H1 (cell line): ENCODE data around the gene ATP6AP1. TPM values are rescaled to one million over a fixed set of nuclear protein-coding genes. Genes with fewer than 3 reads are reported as not detected.

ENCODE experiments used
- CTCF ChIA-PET: fragments of 300-600 bp; sonication (Branson Sonifier 250); formaldehyde crosslinking; loops from one replicate; lab custom pipeline; 2021; ENCODE audit not compliant: partially characterized antibody; lab: Charles Lee
- POLR2A ChIA-PET: fragments of 300-600 bp; sonication (Branson Sonifier 250); formaldehyde crosslinking; loops from one replicate; lab custom pipeline; 2021; ENCODE audit warnings: inconsistent platforms; ENCODE audit not compliant: partially characterized antibody; lab: Charles Lee
- DNase-seq, 2 experiments: peaks; one replicate each; pipeline versions ENCODE4 v3.0.0 to v3.0.0-alpha.2; 2010 to 2022; ENCODE audit warnings: low spot score in 2 of 2, low read depth in 1 of 2, mixed read lengths in 1 of 2
- FAIRE-seq: peaks from 2 replicates; lab custom pipeline; 2011; peaks lifted over from hg19 to GRCh38; lab: Jason Lieb, UNC
- H2AFZ ChIP-seq: 2 replicates; pipeline ENCODE4 v1.8.1; 2012; ENCODE audit warnings: low read length, inconsistent platforms
- H2AK5ac ChIP-seq: 2 replicates; pipeline ENCODE4 v1.6.1; 2013; ENCODE audit warnings: low read depth, low read length
- H2BK120ac ChIP-seq: replicated peaks from 2 replicates; pipeline ENCODE3; 2013; ENCODE audit warnings: low read depth, low read length, inconsistent platforms
- H2BK12ac ChIP-seq: 2 replicates; pipeline ENCODE4 v1.6.1; 2013; ENCODE audit warnings: low read depth, low read length
- H2BK15ac ChIP-seq: 2 replicates; pipeline ENCODE4 v1.6.1; 2013; ENCODE audit warnings: low read length
- H2BK20ac ChIP-seq: 2 replicates; pipeline ENCODE4 v1.6.1; 2013; ENCODE audit warnings: low read length
- H2BK5ac ChIP-seq: 2 replicates; pipeline ENCODE4 v1.6.1; 2013; ENCODE audit warnings: low read depth, low read length
- H3K14ac ChIP-seq: 2 replicates; pipeline ENCODE4 v1.6.1; 2013; ENCODE audit warnings: inconsistent platforms; ENCODE audit not compliant: insufficient read length
- H3K18ac ChIP-seq: 2 replicates; pipeline ENCODE4 v1.6.1; 2013; ENCODE audit warnings: low read length; ENCODE audit errors: extremely low read depth
- H3K23ac ChIP-seq: 2 replicates; pipeline ENCODE4 v1.6.1; 2013; ENCODE audit warnings: inconsistent platforms; ENCODE audit not compliant: insufficient read length
- H3K23me2 ChIP-seq: 2 replicates; pipeline ENCODE4 v1.6.1; 2013; ENCODE audit warnings: low read depth, low read length
- H3K27ac ChIP-seq: 2 replicates; pipeline ENCODE4 v1.6.1; 2011; ENCODE audit warnings: low read depth, low read length, inconsistent platforms
- H3K27me3 ChIP-seq, 4 experiments: replicated peaks in 1 of 4; 1 replicate in 1 of 4; 2 replicates in 3 of 4; pipeline versions ENCODE4 v1.6.1 to v1.8.1; 2011 to 2013; ENCODE audit warnings: low read length in 3 of 4, mild to moderate bottlenecking in 3 of 4, inconsistent platforms in 2 of 4, mixed read lengths in 2 of 4, moderate library complexity in 1 of 4; ENCODE audit not compliant: control insufficient read depth in 3 of 4, insufficient read depth in 3 of 4; ENCODE audit errors: extremely low read depth in 1 of 4
- H3K36me3 ChIP-seq, 4 experiments: 2 replicates each; pipeline versions ENCODE4 v1.6.1 to v1.8.1; 2011 to 2013; ENCODE audit warnings: mild to moderate bottlenecking in 4 of 4, low read length in 3 of 4, moderate library complexity in 2 of 4, control low read depth in 1 of 4, inconsistent platforms in 1 of 4; ENCODE audit not compliant: insufficient read depth in 4 of 4, control insufficient read depth in 2 of 4
- H3K4ac ChIP-seq: replicated peaks from 2 replicates; pipeline ENCODE3; 2013; ENCODE audit warnings: low read length, low read depth, mixed read lengths, inconsistent platforms; ENCODE audit not compliant: insufficient read length
- H3K4me1 ChIP-seq, 4 experiments: replicated peaks in 1 of 4; 1 replicate in 1 of 4; 2 replicates in 3 of 4; pipeline versions ENCODE4 v1.6.1 to v1.8.1; 2011 to 2013; ENCODE audit warnings: low read length in 3 of 4, inconsistent platforms in 2 of 4, mixed read lengths in 1 of 4; ENCODE audit not compliant: insufficient read depth in 4 of 4, control insufficient read depth in 3 of 4
- H3K4me2 ChIP-seq, 2 experiments: 2 replicates each; pipeline versions ENCODE4 v1.6.1 to v1.8.1; 2011 to 2013; ENCODE audit warnings: low read depth in 2 of 2, low read length in 2 of 2, control low read depth in 1 of 2, inconsistent platforms in 1 of 2, mild to moderate bottlenecking in 1 of 2; ENCODE audit not compliant: insufficient read depth in 1 of 2
- H3K4me3 ChIP-seq, 4 experiments: fragments of 200-600, 300-600 bp in 1 of 4; sonication (generic), shearing (Covaris generic), sonication (Bioruptor Twin) in 1 of 4; 2 replicates each; pipeline versions ENCODE4 v1.5.1 to v1.8.1; 2011 to 2016; ENCODE audit warnings: low read length in 4 of 4, low read depth in 3 of 4, control low read depth in 2 of 4, inconsistent platforms in 2 of 4, mild to moderate bottlenecking in 2 of 4, mixed read lengths in 1 of 4, moderate library complexity in 1 of 4; ENCODE audit not compliant: insufficient read depth in 2 of 4; ENCODE audit errors: extremely low read depth in 1 of 4
- H3K56ac ChIP-seq: replicated peaks from 2 replicates; pipeline ENCODE3; 2013; ENCODE audit warnings: low read depth, mild to moderate bottlenecking, mixed read lengths, low read length, inconsistent platforms; ENCODE audit not compliant: insufficient read length
- H3K79me1 ChIP-seq: 2 replicates; pipeline ENCODE4 v1.6.1; 2013; ENCODE audit warnings: low read depth, low read length, control low read depth
- H3K79me2 ChIP-seq, 2 experiments: 2 replicates each; pipeline versions ENCODE4 v1.6.1 to v1.8.1; 2012 to 2013; ENCODE audit warnings: low read length in 2 of 2, mild to moderate bottlenecking in 2 of 2, inconsistent platforms in 1 of 2; ENCODE audit not compliant: insufficient read depth in 2 of 2, control insufficient read depth in 1 of 2
- H3K9ac ChIP-seq, 4 experiments: replicated peaks in 1 of 4; 1 replicate in 1 of 4; 2 replicates in 3 of 4; pipeline versions ENCODE4 v1.6.1 to v1.8.1; 2011 to 2013; ENCODE audit warnings: low read depth in 3 of 4, low read length in 3 of 4, control low read depth in 2 of 4, mild to moderate bottlenecking in 2 of 4, moderate library complexity in 2 of 4, inconsistent platforms in 1 of 4; ENCODE audit errors: extremely low read depth in 1 of 4
- H3K9me3 ChIP-seq, 2 experiments: 2 replicates each; pipeline versions ENCODE4 v1.6.1 to v1.8.1; 2012 to 2013; ENCODE audit warnings: mild to moderate bottlenecking in 2 of 2, moderate library complexity in 2 of 2, control low read depth in 1 of 2, inconsistent platforms in 1 of 2, low read depth in 1 of 2, low read length in 1 of 2, mixed read lengths in 1 of 2; ENCODE audit not compliant: insufficient read depth in 2 of 2
- H4K20me1 ChIP-seq, 2 experiments: replicated peaks in 1 of 2; 2 replicates each; pipeline versions ENCODE3 to v1.8.1; 2011 to 2013; ENCODE audit warnings: inconsistent platforms in 2 of 2, low read length in 2 of 2, mild to moderate bottlenecking in 1 of 2; ENCODE audit not compliant: insufficient read depth in 2 of 2, control insufficient read depth in 1 of 2
- H4K5ac ChIP-seq: 2 replicates; pipeline ENCODE4 v1.6.1; 2013; ENCODE audit warnings: low read length, low read depth, mixed read lengths, inconsistent platforms; ENCODE audit not compliant: insufficient read length
- H4K8ac ChIP-seq: 2 replicates; pipeline ENCODE4 v1.8.0; 2013; ENCODE audit warnings: mild to moderate bottlenecking, moderate library complexity, low read length, inconsistent platforms; ENCODE audit not compliant: insufficient read depth; ENCODE audit errors: extremely low read depth
- H4K91ac ChIP-seq: replicated peaks from 2 replicates; pipeline ENCODE3; 2013; ENCODE audit warnings: low read length, mixed read lengths, inconsistent platforms; ENCODE audit not compliant: insufficient read length
- CBX8 ChIP-seq: fragments of 300-800, 300-1000 bp; sonication (generic); IDR thresholded peaks from 2 replicates; pipeline ENCODE4 v1.7.1; 2016; ENCODE audit warnings: low read depth, low read length, borderline replicate concordance
- KDM4A ChIP-seq: IDR thresholded peaks from one replicate; pipeline ENCODE4 v1.7.1; 2012; ENCODE audit warnings: low read depth, mild to moderate bottlenecking, moderate library complexity, low read length, inconsistent platforms; ENCODE audit not compliant: severe bottlenecking
- WGBS, 2 experiments: shearing (Covaris generic) in 1 of 2; methylation state at CpG; one replicate each; pipeline versions ENCODE4 v1.1.6 to v1.1.7; 2013 to 2015; ENCODE audit warnings: low lambda C conversion rate in 2 of 2, mixed read lengths in 2 of 2, inconsistent platforms in 1 of 2, low coverage in 1 of 2, missing lambda C conversion rate in 1 of 2; ENCODE audit not compliant: insufficient replicate concordance in 2 of 2, insufficient coverage in 1 of 2, insufficient read length in 1 of 2; ENCODE audit errors: extremely low coverage in 1 of 2, missing lambda C conversion rate in 1 of 2; 5-methylcytosine and 5-hydroxymethylcytosine counted together
- polyA plus RNA-seq, 7 experiments: library from polyadenylated mRNA; depleted of rRNA in 3 of 7; stranded (reverse) in 5 of 7; unstranded in 2 of 7; fragments of >200 nt in 5 of 7; fragments of 200-250 nt in 2 of 7; gene quantifications; 1 replicate in 5 of 7; 2 replicates in 1 of 7; 4 replicates in 1 of 7; pipeline versions ENCODE4 v1.2.1 to v1.2.3, GENCODE V29; 2011 to 2013; ENCODE audit warnings: missing spikeins in 2 of 7, mixed read lengths in 2 of 7
- total RNA-seq: library from RNA; stranded (reverse); fragmentation: NEBNext Ultra II Directional; extraction: Animal tissue kit (Norgen Biotek cat#: 25700); gene quantifications from 2 replicates; pipeline ENCODE4 v1.2.1, GENCODE V29; 2021
- TF ChIP-seq, protein P1 (sequence below): IDR thresholded peaks from 2 replicates; pipeline ENCODE4 v1.6.1; 2012; ENCODE audit warnings: inconsistent platforms

ATP6AP1 gene
- total and polyA plus RNA-seq, 2 of the 8 experiments (the other 6 are each of a cell fraction or from before 2014, with no cell fraction given) = 44.6 to 80.8 TPM

DNA sequence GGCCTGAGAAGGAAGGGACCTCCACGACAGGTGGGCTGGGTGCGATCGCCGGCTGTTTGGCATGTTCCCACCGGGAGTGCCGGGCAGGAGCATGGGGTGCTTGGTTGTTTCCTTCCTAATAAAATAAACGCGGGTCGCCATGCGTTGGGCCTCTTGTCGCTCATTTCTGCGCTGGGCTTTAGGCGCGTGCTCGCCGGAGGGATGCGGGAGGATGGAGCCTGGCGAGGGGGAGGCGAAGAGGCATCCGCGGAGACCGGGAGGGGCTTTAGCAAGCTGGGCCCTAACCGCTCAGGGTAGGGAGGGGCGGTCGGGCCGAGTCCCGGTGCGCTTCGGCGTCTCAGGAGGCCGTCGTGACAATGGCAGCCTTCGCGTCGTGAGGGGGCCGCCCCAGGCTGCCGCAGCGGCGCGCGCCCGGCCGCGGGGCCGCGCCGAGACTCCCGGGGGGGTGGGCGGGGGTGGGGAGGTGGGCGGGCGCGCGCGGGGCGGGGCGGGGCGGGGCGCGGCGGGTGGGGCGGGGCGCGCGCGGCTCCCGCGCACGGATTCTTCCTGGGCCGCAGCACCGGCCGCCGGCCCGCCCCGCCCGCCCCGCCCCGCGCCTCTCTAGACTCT lies 8.0 kb downstream of the ATP6AP1 start:
- Histone ChIP-seq H3K18ac (no peak overlapping the region), H4K20me1 (peaks cover 0 to 13% of the 10 kb centered on the region in 2 experiments), H3K56ac (no peak overlapping the region), H3K27ac (peak overlapping the region; percentile 67; the same call in 1 of the 2 replicates), H2AK5ac (no peak overlapping the region), H2BK15ac (no peak overlapping the region), H3K4me3 (peak overlapping the region; percentile 30 to 86 (median 51); a peak in 7 of 8 replicates), H3K14ac (no peak overlapping the region), H3K27me3 (no peaks in the 10 kb centered on the region), H2BK5ac (no peak overlapping the region), H3K79me2 (peaks cover 0 to 17% of the 10 kb centered on the region in 2 experiments; a peak in 2 of 4 replicates), H4K5ac (no peak overlapping the region), H3K79me1 (no peaks in the 10 kb centered on the region), H3K4me1 (peaks cover 0 to 6% (median 4%) of the 10 kb centered on the region in 4 experiments; a peak in 6 of 7 replicates), H3K9me3 (no peaks in the 10 kb centered on the region), H2BK12ac (no peak overlapping the region), H3K9ac (peak overlapping the region; percentile 5 to 67 (median 53); a peak in 3 of 7 replicates), H3K4me2 (peak overlapping the region; percentile 42 to 66), H3K4ac (no peak overlapping the region), H3K36me3 (peaks cover 0 to 30% (median 15%) of the 10 kb centered on the region in 4 experiments; a peak in 6 of 8 replicates), H4K8ac (peak overlapping the region; percentile 51; the same call in 1 of the 2 replicates), H2BK120ac (no peak overlapping the region), H2BK20ac (no peak overlapping the region), H2AFZ (no peak overlapping the region), H4K91ac (no peak overlapping the region), H3K23ac (no peak overlapping the region), H3K23me2 (peaks cover 2% of the 10 kb centered on the region; the same call in 1 of the 2 replicates)
- FAIRE-seq (no peak), DNase-seq (peak in 1 of 2 experiments; percentile 57)
- POLR2A ChIA-PET = interaction anchor here (2.2 to 2.6 kb wide), 2 partner anchors 11 to 36 kb away, joined by 8 to 9 read pairs; no protein-coding TSS in a partner anchor
- CTCF ChIA-PET = no interaction called here
- WGBS, 2 experiments = 10% methylated on average over 29 of the region's 78 CpGs; no CpG with 5 or more reads in 1 of the 2 experiments
- TF ChIP-seq KDM4A = peak; percentile 25
- TF ChIP-seq, protein P1, sequence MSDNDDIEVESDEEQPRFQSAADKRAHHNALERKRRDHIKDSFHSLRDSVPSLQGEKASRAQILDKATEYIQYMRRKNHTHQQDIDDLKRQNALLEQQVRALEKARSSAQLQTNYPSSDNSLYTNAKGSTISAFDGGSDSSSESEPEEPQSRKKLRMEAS = peak; percentile 53
- no peak for TF ChIP-seq CBX8
